CD4-positive, alpha-beta T cell treated with Interleukin-21 for 1 hour (primary cell): ENCODE measurements around the gene FXYD5.
"Not testable (repeated sequence)": the region's sequence is repeated elsewhere in the genome, so short reads cannot be mapped to it uniquely, and the experiment has no call there.

Experiments
- DNase-seq: peaks from one replicate; pipeline ENCODE4 v3.0.0-alpha.2; 2020

The FXYD5 gene

GRCh38 chr19:35120492-35120891, 34.0 kb upstream of the FXYD5 start:
- DNase-seq: no peak

- no peak for DNase-seq
Observed at GRCh38 chr19:35120898-35121297, 33.6 kb upstream of the FXYD5 start.

GRCh38 chr19:35122687-35123551, 31.6 kb upstream of the FXYD5 start:
- no peak for DNase-seq

GRCh38 chr19:35123573-35123972, 31.0 kb upstream of the FXYD5 start:
- no peak for DNase-seq

- DNase-seq: peak; percentile 89
Observed at GRCh38 chr19:35124098-35125060, 30.2 kb upstream of the FXYD5 start.

GRCh38 chr19:35125270-35125717, 29.2 kb upstream of the FXYD5 start:
- DNase-seq: no peak

- no peak for DNase-seq
Observed at GRCh38 chr19:35125749-35126623, 28.5 kb upstream of the FXYD5 start.

- no peak for DNase-seq
Observed at GRCh38 chr19:35126624-35126959, 27.9 kb upstream of the FXYD5 start.

GRCh38 chr19:35127871-35128270, 26.7 kb upstream of the FXYD5 start:
- no peak for DNase-seq

GRCh38 chr19:35128398-35129057, 26.0 kb upstream of the FXYD5 start:
- DNase-seq: no peak

- DNase-seq: not testable (repeated sequence)
Observed at GRCh38 chr19:35129724-35130274, 24.7 kb upstream of the FXYD5 start.

- DNase-seq: no peak
Observed at GRCh38 chr19:35130761-35131720, 23.5 kb upstream of the FXYD5 start.

GRCh38 chr19:35132254-35132653, 22.3 kb upstream of the FXYD5 start:
- no peak for DNase-seq

GRCh38 chr19:35133826-35134225, 20.7 kb upstream of the FXYD5 start:
- DNase-seq: no peak

GRCh38 chr19:35134601-35135242, 19.8 kb upstream of the FXYD5 start, which contains the start of gene LGI4:
TSS of gene LGI4 (minus strand) at chr19:35135059. CDS start at chr19:35134680, 379 bp downstream.
- DNase-seq: no peak

- DNase-seq: peak; percentile 68
Observed at GRCh38 chr19:35135389-35135909, 19.1 kb upstream of the FXYD5 start.

- no peak for DNase-seq
Observed at GRCh38 chr19:35136231-35136630, 18.3 kb upstream of the FXYD5 start.

GRCh38 chr19:35136977-35137702, 17.4 kb upstream of the FXYD5 start:
- DNase-seq: no peak
